Fibroblast of skin of right biceps (primary cell): ENCODE results near the gene ZCCHC18.
"Not testable (repeated sequence)": the region's sequence is repeated elsewhere in the genome, so short reads cannot be mapped to it uniquely, and the experiment has no call there.

Source experiments
- DNase-seq: peaks from one replicate; pipeline ENCODE4 v3.0.0-alpha.2; 2013

Gene ZCCHC18

GRCh38 chrX:104112326-104112951 lies at the start of gene ZCCHC18:
Gene ZCCHC18, plus strand, starts transcription at chrX:104112523. Its CDS starts 1,589 bp downstream, at chrX:104114112.
- peak; percentile 56 for DNase-seq

- DNase-seq = not testable (repeated sequence)
Measured at GRCh38 chrX:104062636-104063035, 49.7 kb upstream of the ZCCHC18 start.

DNA sequence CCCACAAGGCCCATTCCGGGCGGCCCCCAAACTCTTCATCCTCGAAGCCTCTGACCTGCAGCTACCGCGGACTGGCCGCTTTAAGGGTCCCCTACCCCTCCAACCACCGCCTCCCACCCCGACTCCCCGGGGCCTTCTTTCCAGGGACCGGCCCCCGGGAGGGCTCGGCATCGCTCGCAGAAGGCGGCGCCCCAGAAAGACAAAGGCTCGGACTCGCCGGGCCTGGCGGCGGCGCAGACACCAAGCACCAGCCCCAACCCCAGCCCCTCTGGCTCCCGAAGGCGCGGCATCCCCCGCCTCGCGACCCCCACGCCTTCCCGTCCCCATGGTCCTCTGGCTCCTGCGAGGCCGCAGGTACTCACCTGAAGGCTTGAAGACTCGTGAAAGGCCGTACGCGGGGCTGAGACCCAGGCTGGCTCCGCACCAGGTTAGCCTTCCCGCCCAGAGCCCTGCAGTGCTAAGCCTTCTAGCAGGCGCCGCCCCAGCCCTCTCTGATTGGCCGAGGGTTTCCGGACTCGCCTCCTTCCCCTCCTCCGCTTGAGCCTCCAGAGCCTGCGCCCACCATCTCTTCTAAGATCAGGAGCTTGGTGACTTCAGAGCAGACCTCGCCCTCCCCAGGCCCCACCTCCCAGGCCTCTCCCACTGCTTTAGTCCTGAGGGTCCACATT lies 36.4 kb upstream of the ZCCHC18 start, which contains the start of gene TMSB15C:
TMSB15C (minus strand) TSS at position 459 of the 668 bp plus-strand sequence.
- not testable (repeated sequence) for DNase-seq

DNA sequence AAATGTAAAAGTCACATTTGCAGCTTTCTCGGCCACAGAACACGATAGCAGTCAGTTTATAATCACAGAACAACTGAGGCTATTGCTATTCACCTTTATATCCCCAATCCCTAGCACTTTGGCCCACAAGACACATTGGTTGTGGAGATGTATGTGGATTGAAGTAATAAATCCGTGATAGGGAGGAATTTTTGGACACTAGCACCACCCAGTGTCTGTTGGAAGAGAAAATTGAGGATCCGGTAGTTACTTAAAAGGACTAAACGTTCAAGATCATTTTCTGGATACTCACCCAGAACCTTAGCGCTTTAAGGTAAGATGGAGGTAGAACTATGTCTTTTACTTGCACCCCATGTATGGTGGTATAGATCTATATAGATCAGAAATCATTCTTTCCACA lies 34.5 kb upstream of the ZCCHC18 start:
- not testable (repeated sequence) for DNase-seq

- DNase-seq = no peak
Measured at GRCh38 chrX:104084063-104084462, 28.3 kb upstream of the ZCCHC18 start.

DNA sequence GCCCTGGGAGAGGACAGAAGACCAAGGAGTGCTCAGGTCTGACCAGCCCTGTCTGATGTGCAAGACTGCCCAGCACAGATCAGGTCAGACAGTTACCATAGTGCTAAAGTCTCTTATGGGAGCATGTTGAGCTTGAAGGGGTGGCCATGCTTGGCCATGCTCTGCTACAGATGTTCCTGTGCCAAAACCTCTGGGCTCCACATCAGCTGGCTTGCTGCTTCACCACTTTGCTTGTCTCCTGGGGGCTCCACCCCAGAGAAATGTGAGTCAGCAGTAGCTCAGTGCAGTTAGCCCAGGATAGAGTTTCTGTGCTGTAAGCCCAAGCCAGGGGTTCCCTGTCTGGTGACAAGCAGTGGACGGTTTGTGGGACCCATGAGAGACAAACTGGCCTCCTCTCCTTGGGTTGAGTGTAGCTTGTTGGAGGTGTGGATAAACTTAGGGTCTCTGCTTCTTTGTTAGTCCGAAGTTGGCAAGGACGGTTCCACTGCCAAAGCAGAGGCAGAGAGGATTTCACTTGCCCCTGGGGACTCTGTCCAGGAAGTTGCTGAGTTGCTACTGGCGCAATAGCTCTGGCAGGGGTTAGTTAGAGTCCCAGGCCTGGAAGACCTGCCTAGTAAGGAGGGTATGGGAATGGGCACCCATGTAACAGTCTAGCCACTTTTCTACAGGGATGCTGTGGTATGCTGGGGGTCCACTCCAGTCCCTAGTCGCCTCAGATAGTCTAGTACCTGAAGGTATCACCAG lies 27.6 kb upstream of the ZCCHC18 start:
- no peak for DNase-seq

DNA sequence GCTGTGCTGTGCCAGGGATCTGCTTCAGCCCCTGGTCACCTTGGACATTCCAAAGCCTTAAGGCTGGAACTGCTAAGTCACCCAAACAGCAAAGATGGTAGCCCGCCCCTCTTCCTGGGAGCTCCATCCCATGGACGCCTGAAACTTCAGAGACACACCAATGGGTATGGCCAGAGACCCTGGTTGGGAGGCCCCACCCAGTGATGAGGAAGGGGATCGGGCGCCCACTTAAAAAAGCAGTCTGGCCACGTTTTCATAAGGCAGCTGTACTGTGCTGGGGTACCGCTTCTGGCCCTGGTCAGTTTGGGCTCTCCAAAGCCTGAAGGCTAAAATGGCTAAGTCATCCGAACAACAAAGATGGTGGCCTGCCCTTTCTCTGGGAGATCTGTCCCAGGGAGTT lies 26.8 kb upstream of the ZCCHC18 start:
- DNase-seq = no peak

DNA sequence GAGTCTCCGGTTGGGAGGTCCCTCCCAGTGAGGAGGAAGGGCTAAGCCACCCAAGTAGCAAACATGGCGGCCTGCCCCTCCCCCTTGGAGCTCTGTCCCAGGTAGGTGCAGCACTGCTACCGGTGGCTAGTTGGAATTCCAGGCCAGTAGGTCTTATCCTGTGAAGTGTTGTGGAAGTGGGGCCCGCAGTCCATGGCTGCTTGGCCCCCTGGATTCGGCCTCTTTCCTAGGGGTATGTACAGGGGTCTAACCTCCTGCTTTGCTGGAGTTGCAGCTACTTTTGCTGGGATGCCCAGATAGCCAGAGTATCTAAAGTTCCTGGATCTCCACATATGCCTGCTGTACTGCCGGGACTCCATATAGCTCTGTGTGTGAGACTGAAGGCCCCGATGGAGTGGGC lies 26.4 kb upstream of the ZCCHC18 start:
- DNase-seq = no peak

DNA sequence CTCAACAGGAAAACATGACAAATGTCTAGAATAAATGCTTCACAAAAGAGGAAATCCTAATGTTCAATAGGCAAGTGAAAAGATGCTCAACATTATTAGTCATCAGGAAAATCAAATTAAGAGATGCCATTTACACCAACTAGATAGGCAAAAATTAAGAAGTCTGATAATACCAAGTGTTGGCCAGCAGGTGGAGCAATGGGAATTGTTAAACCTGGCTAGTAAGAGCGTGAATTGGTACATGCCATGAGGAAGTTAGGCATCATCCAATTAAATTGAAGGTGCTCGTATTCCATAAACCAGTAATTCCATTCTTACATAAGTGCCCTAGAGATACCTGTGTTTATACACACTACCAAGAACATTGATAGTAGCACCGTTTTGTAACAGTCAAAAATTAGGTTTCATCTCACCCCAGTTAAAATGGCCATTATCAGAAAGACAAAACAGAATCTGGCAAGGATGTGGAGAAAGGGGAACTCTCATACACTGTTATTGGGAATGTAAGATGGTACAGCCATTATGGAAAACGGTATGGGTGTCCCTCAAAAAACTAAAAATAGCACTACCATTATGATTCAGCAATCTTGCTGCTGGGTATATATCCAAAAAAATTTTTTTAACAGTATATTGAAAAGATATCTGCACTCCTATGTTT lies 14.0 kb upstream of the ZCCHC18 start:
- DNase-seq = peak; percentile 59

GRCh38 chrX:104098919-104099318 lies 13.4 kb upstream of the ZCCHC18 start:
- no peak for DNase-seq

DNA sequence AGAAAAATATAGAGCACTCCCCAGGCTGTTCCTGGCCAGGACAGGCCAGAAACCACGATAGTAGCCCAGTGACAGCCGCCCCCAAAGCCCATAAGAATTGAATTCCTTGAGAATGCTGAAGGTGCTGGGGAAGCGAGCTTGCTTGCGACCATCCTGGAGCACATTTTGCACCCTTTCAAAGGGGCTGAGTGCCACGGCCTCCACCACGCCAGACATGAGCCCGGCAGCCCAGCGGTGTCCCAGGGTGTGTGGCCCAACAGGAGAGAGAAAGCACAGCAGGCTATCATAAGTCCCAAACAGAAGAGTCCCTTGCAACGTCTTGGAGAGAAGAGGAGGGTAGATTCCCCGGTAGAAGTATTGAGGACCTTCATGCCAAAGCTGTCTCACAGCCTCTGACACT lies 7.6 kb upstream of the ZCCHC18 start:
- no peak for DNase-seq

DNA sequence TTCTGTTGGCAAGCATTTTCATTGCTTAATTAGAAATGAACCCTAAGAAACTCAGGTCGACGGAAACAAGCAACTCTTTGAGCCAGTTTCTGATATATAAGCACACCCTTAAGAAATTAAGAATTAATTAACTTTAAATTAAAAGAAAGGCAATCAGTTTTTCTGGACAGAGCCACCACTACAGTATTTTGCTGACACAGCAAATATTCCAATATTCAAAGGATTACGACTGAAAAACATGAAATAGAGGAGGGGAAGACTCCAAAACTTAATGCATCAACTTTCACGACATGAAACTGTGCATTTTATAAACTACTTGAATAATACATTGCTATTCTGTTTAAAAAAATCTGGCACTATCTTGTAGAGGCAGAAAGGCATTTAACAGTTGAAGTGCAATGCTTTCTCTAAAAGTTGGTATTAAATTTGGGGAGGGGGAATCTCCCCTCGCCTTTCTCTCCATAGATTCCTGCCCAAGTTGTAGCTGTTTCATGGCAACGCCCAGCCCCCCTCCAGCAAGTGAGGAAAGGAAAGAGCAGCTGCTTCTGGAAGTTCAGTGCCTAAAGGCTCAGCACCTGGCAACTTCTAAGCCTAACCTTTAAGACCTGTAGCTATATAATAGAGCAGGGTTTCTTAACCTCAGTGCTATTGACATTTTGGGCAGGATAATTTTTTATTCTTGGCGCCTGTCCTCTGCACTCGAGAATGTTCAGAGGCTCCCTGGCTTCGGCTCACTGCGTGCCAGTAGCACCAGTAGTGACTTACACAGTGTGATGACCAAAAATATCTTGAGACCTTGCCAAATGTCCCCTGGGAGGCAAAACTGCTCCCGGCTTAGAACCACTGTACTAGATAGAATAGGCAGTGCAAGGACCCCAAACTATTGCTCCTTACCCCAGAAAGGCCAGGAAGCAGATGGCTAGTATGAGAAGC lies 6.7 kb upstream of the ZCCHC18 start:
- no peak for DNase-seq

DNA sequence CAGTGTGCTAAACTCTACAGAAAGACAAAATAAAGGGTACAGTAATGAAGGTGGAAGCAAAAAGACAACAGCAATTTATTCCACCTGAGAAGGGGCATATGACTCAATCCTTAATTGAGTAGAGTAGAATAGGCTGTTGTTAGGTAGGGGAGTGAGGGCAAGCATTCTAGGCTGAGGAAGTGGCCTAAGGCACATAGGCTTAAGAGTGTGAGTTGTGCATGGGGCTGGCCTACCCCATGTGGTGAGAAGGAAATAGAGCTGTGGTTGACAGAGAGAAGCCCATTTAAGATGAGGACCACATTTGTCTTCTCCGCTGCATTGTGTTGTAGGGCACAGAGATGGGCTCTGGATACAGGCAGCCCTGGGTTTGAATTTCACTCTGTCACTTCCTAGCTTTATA lies 3.4 kb upstream of the ZCCHC18 start:
- DNase-seq = no peak

- DNase-seq = not testable (repeated sequence)
Measured at GRCh38 chrX:104110491-104111240, 1.7 kb upstream of the ZCCHC18 start.

DNA sequence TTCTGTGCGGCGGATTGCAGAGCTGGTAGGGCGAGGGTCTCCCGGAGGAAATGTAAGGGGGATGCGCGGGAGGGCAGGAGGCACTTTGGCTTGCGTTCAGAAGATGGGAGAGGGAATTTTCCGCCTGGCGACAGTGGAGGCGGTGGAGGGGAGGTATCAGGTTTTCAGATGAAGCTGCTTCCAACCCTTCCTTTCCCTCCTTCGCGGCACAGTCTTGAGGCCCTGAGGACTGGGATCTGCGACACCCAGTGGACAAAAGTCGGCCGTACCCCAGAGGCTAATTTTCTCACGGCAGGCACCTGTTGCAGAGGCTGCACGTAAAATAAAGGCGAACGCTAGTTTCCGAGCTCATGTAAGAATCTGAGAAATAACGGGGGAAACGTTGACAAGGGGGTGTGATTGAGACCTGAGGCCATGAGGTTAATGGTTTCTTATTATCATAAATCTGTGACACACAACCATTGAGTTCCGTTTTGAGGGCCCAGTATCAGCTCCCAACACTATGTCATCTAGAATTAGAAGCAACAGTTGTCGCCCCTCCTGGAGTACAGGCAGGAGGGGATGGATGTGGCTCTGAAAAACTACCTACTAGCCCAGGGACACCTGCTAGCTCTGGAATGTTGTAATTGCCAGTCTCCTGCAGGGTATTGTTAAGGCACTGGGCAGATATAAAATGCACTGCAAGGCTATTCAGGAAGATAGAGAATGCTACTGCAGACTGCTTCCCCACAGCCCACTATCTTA lies 1.1 kb downstream of the ZCCHC18 start:
- peak; percentile 64 for DNase-seq

DNA sequence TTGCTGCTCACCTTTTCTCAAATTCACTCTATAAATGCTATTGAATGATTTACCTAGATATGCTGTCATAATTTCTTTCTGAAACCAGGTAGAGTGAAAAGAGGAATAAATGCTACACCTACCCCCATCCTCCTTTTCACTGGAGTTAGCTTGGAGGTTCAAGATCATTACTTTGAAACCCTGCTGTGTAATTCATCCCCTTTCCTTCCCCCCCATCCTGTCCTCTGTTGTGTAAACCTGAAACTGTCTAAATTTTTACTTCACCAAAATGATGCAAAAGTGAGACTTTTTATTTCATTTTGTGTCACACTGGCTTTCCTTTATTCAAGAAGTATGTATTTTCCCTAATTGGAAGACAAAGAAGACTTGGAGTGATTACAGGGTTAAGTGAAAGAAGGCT lies 5.4 kb downstream of the ZCCHC18 start:
- no peak for DNase-seq

DNA sequence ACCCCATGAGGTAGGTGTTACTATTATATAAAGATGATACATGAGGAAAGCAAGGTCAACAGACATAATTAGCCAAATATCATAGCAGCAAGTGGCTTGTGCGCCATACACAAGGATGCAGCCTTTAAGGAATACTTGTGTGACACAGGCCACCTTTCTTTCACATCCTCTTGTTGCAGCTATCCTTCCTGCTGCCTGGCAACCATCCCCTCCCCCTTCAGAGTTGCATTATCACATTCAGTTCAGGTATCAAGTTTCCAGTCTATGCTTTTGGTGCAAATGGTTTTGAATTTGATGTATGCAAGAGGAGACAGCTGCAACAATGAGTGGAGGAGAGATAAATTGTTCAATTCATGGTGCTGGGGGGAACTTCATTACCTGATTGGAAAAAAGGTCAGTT lies 6.4 kb downstream of the ZCCHC18 start:
- DNase-seq = no peak

- no peak for DNase-seq
Measured at GRCh38 chrX:104122829-104123228, 10.5 kb downstream of the ZCCHC18 start.

DNA sequence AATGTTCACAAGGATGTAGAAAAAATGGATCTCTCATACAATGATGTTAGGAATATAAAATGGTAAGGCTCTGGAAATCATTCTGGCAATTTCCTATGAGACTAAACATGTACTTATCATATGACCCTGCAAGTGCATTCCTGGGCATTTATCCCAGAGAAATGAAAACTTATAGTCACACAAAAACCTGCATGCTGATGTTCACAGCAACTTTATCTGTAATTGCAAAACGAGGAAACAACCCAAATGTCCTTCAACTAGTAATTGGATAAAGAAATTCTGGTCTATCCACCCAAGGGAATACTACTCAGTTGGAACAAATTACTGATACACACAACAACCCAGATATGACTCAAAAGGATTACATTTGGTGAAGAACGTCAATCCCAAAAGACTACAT lies 14.5 kb downstream of the ZCCHC18 start:
- no peak for DNase-seq

GRCh38 chrX:104130808-104131207 lies 18.5 kb downstream of the ZCCHC18 start:
- no peak for DNase-seq
